Ascending aorta (tissue), 2 donors: ENCODE data around the gene GRIFIN. TPM values are rescaled to one million over a fixed set of nuclear protein-coding genes. Genes with fewer than 3 reads are reported as not detected.

Source experiments
- DNase-seq, 2 donors: peaks; one replicate each; pipeline ENCODE4 v3.0.0-alpha.2; 2019; ENCODE audit warnings: low spot score in 2 of 2
- H3K27ac ChIP-seq, 2 donors: fragments of 200-600 bp; sonication (generic); one replicate each; pipeline ENCODE4 v1.5.1; 2016 to 2017; ENCODE audit warnings: mild to moderate bottlenecking in 1 of 2
- H3K27me3 ChIP-seq: fragments of 200-600 bp; sonication (generic); one replicate; pipeline ENCODE4 v1.5.1; 2017
- H3K36me3 ChIP-seq, 2 donors: fragments of 200-600 bp; sonication (generic); one replicate each; pipeline ENCODE4 v1.5.1; 2016
- H3K4me1 ChIP-seq, 2 donors: fragments of 200-600 bp; sonication (generic); one replicate each; pipeline ENCODE4 v1.5.1; 2016 to 2017; ENCODE audit warnings: mild to moderate bottlenecking in 1 of 2
- H3K4me3 ChIP-seq, 2 donors: fragments of 200-600 bp; sonication (generic); one replicate each; pipeline ENCODE4 v1.5.1; 2016 to 2017; ENCODE audit warnings: mild to moderate bottlenecking in 1 of 2
- H3K9me3 ChIP-seq, 2 donors: fragments of 200-600 bp; sonication (generic); one replicate each; pipeline ENCODE4 v1.5.1; 2016
- CTCF ChIP-seq, 3 experiments: fragments of 200-600 bp in 2 of 3; fragments of 450-650 bp in 1 of 3; sonication (generic) in 2 of 3; IDR thresholded peaks; one replicate each; pipeline ENCODE4 v1.5.1; 2016 to 2019; ENCODE audit warnings: antibody characterized with exemption in 3 of 3, mild to moderate bottlenecking in 1 of 3, moderate library complexity in 1 of 3
- intact Hi-C: fragments of 100-400 bp; cut with DNase I; formaldehyde crosslinking; loops from one replicate; pipeline ENCODE4 v1.15.1; 2023
- total RNA-seq: library from RNA; depleted of rRNA; stranded (reverse); fragments of >200 nt; gene quantifications from one replicate; pipeline ENCODE4 v1.1.0, GENCODE V29; 2016

Gene GRIFIN
- total RNA-seq, 1 donor from 2014 or later: not detected

- H3K27me3 ChIP-seq: peaks cover 6% of the 10 kb centered on the region
- DNase-seq: no peak
- intact Hi-C loops: loop anchor here (10.0 kb wide), 1 partner anchor 164 kb away; no protein-coding TSS in a partner anchor
Measured at GRCh38 chr7:2481195-2481594, 5.0 kb upstream of the GRIFIN start.

DNA sequence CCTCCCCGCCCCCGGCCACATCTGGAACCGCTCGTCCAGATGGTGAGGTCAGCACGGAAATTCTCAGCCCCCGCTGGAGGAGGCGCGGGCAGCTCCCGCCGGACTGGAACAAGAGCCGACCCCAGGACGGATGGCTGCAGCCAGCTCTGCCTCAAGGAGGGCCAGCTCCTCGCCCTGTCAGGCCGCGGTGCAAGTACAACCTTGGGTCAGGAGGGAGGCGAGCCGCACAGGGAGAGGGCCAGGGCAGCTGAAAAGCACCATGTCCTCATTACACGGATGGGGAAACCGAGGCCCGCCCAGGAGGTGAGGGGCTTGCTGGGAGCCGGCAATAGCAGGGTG, 3.8 kb upstream of the GRIFIN start:
- intact Hi-C loops: loop anchor here (10.0 kb wide), 1 partner anchor 165 kb away; no protein-coding TSS in a partner anchor
- TF ChIP-seq CTCF (IDR thresholded peaks at IDR 0.05): no peak
- no peak for DNase-seq
- peaks cover 6% of the 10 kb centered on the region for H3K27me3 ChIP-seq
- peaks cover 0 to 7% of the 10 kb centered on the region in 2 donors for H3K9me3 ChIP-seq
- H3K27ac ChIP-seq: no peak overlapping the region
- no peaks in the 10 kb centered on the region for H3K36me3 ChIP-seq
- H3K4me1 ChIP-seq: peaks cover 6 to 15% of the 10 kb centered on the region in 2 donors
- H3K4me3 ChIP-seq: no peak overlapping the region

More at GRCh38 chr7:2481195-2481594, 5.0 kb upstream of the GRIFIN start:
- Histone ChIP-seq H3K4me3 (no peak overlapping the region), H3K27ac (no peak overlapping the region), H3K36me3 (no peaks in the 10 kb centered on the region), H3K9me3 (peaks cover 0 to 7% of the 10 kb centered on the region in 2 donors), H3K4me1 (peaks cover 6 to 15% of the 10 kb centered on the region in 2 donors)
- no peak for TF ChIP-seq CTCF (IDR thresholded peaks at IDR 0.05)

- H3K9me3 ChIP-seq: peaks cover 0 to 7% of the 10 kb centered on the region in 2 donors
- no peak for TF ChIP-seq CTCF (IDR thresholded peaks at IDR 0.05)
- no peaks in the 10 kb centered on the region for H3K36me3 ChIP-seq
- DNase-seq: no peak
- intact Hi-C loops: loop anchor here (10.0 kb wide), 1 partner anchor 165 kb away; no protein-coding TSS in a partner anchor
- H3K27me3 ChIP-seq: peaks cover 6% of the 10 kb centered on the region
- H3K4me1 ChIP-seq: peaks cover 6 to 15% of the 10 kb centered on the region in 2 donors
- no peak overlapping the region for H3K4me3 ChIP-seq
- H3K27ac ChIP-seq: no peak overlapping the region
Measured at GRCh38 chr7:2479276-2480069, 3.3 kb upstream of the GRIFIN start.

GRCh38 chr7:2478800-2479199, 2.6 kb upstream of the GRIFIN start:
- Histone ChIP-seq H3K4me1 (peaks cover 6 to 15% of the 10 kb centered on the region in 2 donors), H3K27ac (no peak overlapping the region), H3K36me3 (no peaks in the 10 kb centered on the region), H3K27me3 (peaks cover 6% of the 10 kb centered on the region), H3K4me3 (peak overlapping the region in 1 of 2 donors; percentile 36), H3K9me3 (peaks cover 0 to 7% of the 10 kb centered on the region in 2 donors)
- no peak for DNase-seq
- no peak for TF ChIP-seq CTCF (IDR thresholded peaks at IDR 0.05)
- intact Hi-C loops: no loop called here

- Histone ChIP-seq H3K9me3 (peaks cover 0 to 7% of the 10 kb centered on the region in 2 donors), H3K27me3 (peaks cover 6% of the 10 kb centered on the region), H3K27ac (no peak overlapping the region), H3K4me1 (peaks cover 6 to 15% of the 10 kb centered on the region in 2 donors), H3K36me3 (no peaks in the 10 kb centered on the region), H3K4me3 (peak overlapping the region in 1 of 2 donors; percentile 36)
- intact Hi-C loops: no loop called here
- DNase-seq: peak in 1 of 2 donors; percentile 83
- no peak for TF ChIP-seq CTCF (IDR thresholded peaks at IDR 0.05)
Measured at GRCh38 chr7:2478399-2478785, 2.2 kb upstream of the GRIFIN start.
